H9 (cell line): ENCODE data around the gene PPP1R7. TPM values are rescaled to one million over a fixed set of nuclear protein-coding genes. Genes with fewer than 3 reads are reported as not detected.
A peak's percentile ranks its signal among the peaks of the same experiment; 100 is the strongest.

ENCODE experiments used
- DNase-seq: peaks from one replicate; pipeline ENCODE4 v3.0.0-alpha.2; 2017
- H2AFZ ChIP-seq: one replicate; pipeline ENCODE4 v1.6.1; 2013; ENCODE audit warnings: mild to moderate bottlenecking, low read length, control low read depth, moderate library complexity
- H2AK5ac ChIP-seq: 2 replicates; pipeline ENCODE4 v1.6.1; 2013; ENCODE audit warnings: low read length, control low read depth, mixed read lengths; ENCODE audit not compliant: insufficient read length
- H2BK120ac ChIP-seq: one replicate; pipeline ENCODE4 v1.6.1; 2013; ENCODE audit warnings: low read depth, mild to moderate bottlenecking, low read length, control low read depth, inconsistent platforms; ENCODE audit not compliant: poor library complexity, severe bottlenecking
- H2BK12ac ChIP-seq: 2 replicates; pipeline ENCODE4 v1.6.1; 2013; ENCODE audit warnings: low read length, control low read depth, mixed read lengths, low read depth; ENCODE audit not compliant: insufficient read length
- H2BK15ac ChIP-seq: 2 replicates; pipeline ENCODE4 v1.6.1; 2013; ENCODE audit warnings: low read depth, low read length, control low read depth
- H2BK20ac ChIP-seq: one replicate; pipeline ENCODE4 v1.6.1; 2013; ENCODE audit warnings: low read depth, mild to moderate bottlenecking, low read length, control low read depth, inconsistent platforms; ENCODE audit not compliant: poor library complexity, severe bottlenecking
- H2BK5ac ChIP-seq: 2 replicates; pipeline ENCODE4 v1.6.1; 2013; ENCODE audit warnings: low read length, control low read depth, mixed read lengths; ENCODE audit not compliant: insufficient read length
- H3K14ac ChIP-seq: 2 replicates; pipeline ENCODE4 v1.6.1; 2013; ENCODE audit warnings: low read length, control low read depth; ENCODE audit not compliant: insufficient read depth
- H3K18ac ChIP-seq: 2 replicates; pipeline ENCODE4 v1.6.1; 2013; ENCODE audit warnings: low read depth, mild to moderate bottlenecking, mixed read lengths, low read length, control low read depth; ENCODE audit not compliant: insufficient read length
- H3K23ac ChIP-seq: 2 replicates; pipeline ENCODE4 v1.6.1; 2013; ENCODE audit warnings: low read length, control low read depth, mixed read lengths, low read depth; ENCODE audit not compliant: insufficient read length
- H3K23me2 ChIP-seq: 2 replicates; pipeline ENCODE4 v1.6.1; 2013; ENCODE audit warnings: low read depth, mild to moderate bottlenecking, mixed read lengths, low read length, control low read depth; ENCODE audit not compliant: insufficient read length, poor library complexity, severe bottlenecking
- H3K27ac ChIP-seq: 2 replicates; pipeline ENCODE4 v1.5.1; 2013; ENCODE audit warnings: low read length, control low read depth, mixed read lengths, low read depth; ENCODE audit not compliant: insufficient read length
- H3K27me3 ChIP-seq: 2 replicates; pipeline ENCODE4 v1.6.1; 2013; ENCODE audit warnings: low read length, control low read depth, inconsistent platforms; ENCODE audit not compliant: insufficient read depth
- H3K4ac ChIP-seq: 2 replicates; pipeline ENCODE4 v1.6.1; 2013; ENCODE audit warnings: low read depth, mild to moderate bottlenecking, control low read depth, inconsistent platforms, low read length, moderate library complexity
- H3K4me1 ChIP-seq: 2 replicates; pipeline ENCODE4 v1.6.1; 2013; ENCODE audit warnings: low read length, control low read depth, inconsistent platforms; ENCODE audit not compliant: insufficient read depth
- H3K4me2 ChIP-seq: 2 replicates; pipeline ENCODE4 v1.6.1; 2013; ENCODE audit warnings: low read length, control low read depth, mixed read lengths; ENCODE audit not compliant: insufficient read length, insufficient read depth
- H3K56ac ChIP-seq: 2 replicates; pipeline ENCODE4 v1.6.1; 2013; ENCODE audit warnings: low read depth, mild to moderate bottlenecking, mixed read lengths, low read length, control low read depth; ENCODE audit not compliant: insufficient read length
- H3K79me1 ChIP-seq: 2 replicates; pipeline ENCODE4 v1.6.1; 2013; ENCODE audit warnings: low read depth, mild to moderate bottlenecking, moderate library complexity, low read length, control low read depth, inconsistent platforms; ENCODE audit not compliant: insufficient read depth, poor library complexity, severe bottlenecking
- H3K79me2 ChIP-seq: 2 replicates; pipeline ENCODE4 v1.6.1; 2013; ENCODE audit warnings: low read length, control low read depth, inconsistent platforms; ENCODE audit not compliant: insufficient read depth
- H3K9ac ChIP-seq: 2 replicates; pipeline ENCODE4 v1.6.1; 2013; ENCODE audit warnings: low read length, control low read depth, mixed read lengths; ENCODE audit not compliant: insufficient read length; ENCODE audit errors: extremely low read depth
- H3K9me3 ChIP-seq: one replicate; pipeline ENCODE4 v1.6.1; 2013; ENCODE audit warnings: low read depth, low read length, inconsistent platforms; ENCODE audit not compliant: control insufficient read depth
- H3T11ph ChIP-seq: one replicate; pipeline ENCODE4 v1.6.1; 2013; ENCODE audit warnings: mild to moderate bottlenecking, low read length, control low read depth, inconsistent platforms
- H4K20me1 ChIP-seq: one replicate; pipeline ENCODE4 v1.6.1; 2013; ENCODE audit not compliant: control insufficient read depth, insufficient read length, insufficient read depth
- H4K5ac ChIP-seq: 2 replicates; pipeline ENCODE4 v1.6.1; 2013; ENCODE audit warnings: low read depth, mild to moderate bottlenecking, mixed read lengths, low read length, control low read depth; ENCODE audit not compliant: insufficient read length
- H4K8ac ChIP-seq: replicated peaks from 2 replicates; pipeline ENCODE4 v1.6.1; 2013; ENCODE audit warnings: low read length, control low read depth, mixed read lengths, low read depth; ENCODE audit not compliant: insufficient read length
- H4K91ac ChIP-seq: 2 replicates; pipeline ENCODE4 v1.6.1; 2013; ENCODE audit warnings: low read depth, mild to moderate bottlenecking, moderate library complexity, mixed read lengths, low read length, control low read depth; ENCODE audit not compliant: insufficient read length
- H3K27ac Mint-ChIP-seq, 3 experiments: 2 replicates in 2 of 3; 3 replicates in 1 of 3; pipeline ENCODE4 v1.8.0; 2020 to 2021; ENCODE audit warnings: mixed read lengths in 3 of 3, mild to moderate bottlenecking in 1 of 3, moderate library complexity in 1 of 3
- H3K27me3 Mint-ChIP-seq: 2 replicates; pipeline ENCODE4 v1.8.0; 2021; ENCODE audit warnings: low read depth, mild to moderate bottlenecking, moderate library complexity, mixed read lengths
- H3K36me3 Mint-ChIP-seq, 3 experiments: 2 replicates in 2 of 3; 3 replicates in 1 of 3; pipeline ENCODE4 v1.8.0; 2020 to 2021; ENCODE audit warnings: low read depth in 3 of 3, mixed read lengths in 3 of 3; ENCODE audit not compliant: insufficient read depth in 1 of 3
- H3K4me1 Mint-ChIP-seq, 2 experiments: 2 replicates each; pipeline ENCODE4 v1.8.0; 2020; ENCODE audit warnings: mixed read lengths in 2 of 2
- H3K4me3 Mint-ChIP-seq, 2 experiments: 2 replicates in 1 of 2; 3 replicates in 1 of 2; pipeline ENCODE4 v1.8.0; 2020 to 2021; ENCODE audit warnings: mild to moderate bottlenecking in 2 of 2, mixed read lengths in 2 of 2, moderate library complexity in 1 of 2
- H3K9me3 Mint-ChIP-seq, 2 experiments: 2 replicates in 1 of 2; 3 replicates in 1 of 2; pipeline ENCODE4 v1.8.0; 2020; ENCODE audit warnings: mild to moderate bottlenecking in 2 of 2, mixed read lengths in 2 of 2, moderate library complexity in 1 of 2
- WGBS: extraction: QIAGEN DNeasy Blood & Tissue Kit; methylation state at CpG from one replicate; pipeline ENCODE4 v1.1.7; 2013; ENCODE audit warnings: missing lambda C conversion rate, low lambda C conversion rate, mixed read lengths; ENCODE audit not compliant: insufficient read length; ENCODE audit errors: extremely low coverage; 5-methylcytosine and 5-hydroxymethylcytosine counted together
- total RNA-seq: library from RNA; stranded (reverse); gene quantifications from 2 replicates; pipeline ENCODE4 v1.2.1, GENCODE V29; 2021
- TF ChIP-seq, protein P1 (sequence below): fragments of 200-600 bp; sonication (generic); conservative IDR thresholded peaks from 3 replicates; pipeline ENCODE4 v1.8.0; 2021; ENCODE audit warnings: antibody characterized with exemption, mild to moderate bottlenecking

The PPP1R7 gene
- total RNA-seq, 1 experiment from 2014 or later: 60.2 TPM

DNA sequence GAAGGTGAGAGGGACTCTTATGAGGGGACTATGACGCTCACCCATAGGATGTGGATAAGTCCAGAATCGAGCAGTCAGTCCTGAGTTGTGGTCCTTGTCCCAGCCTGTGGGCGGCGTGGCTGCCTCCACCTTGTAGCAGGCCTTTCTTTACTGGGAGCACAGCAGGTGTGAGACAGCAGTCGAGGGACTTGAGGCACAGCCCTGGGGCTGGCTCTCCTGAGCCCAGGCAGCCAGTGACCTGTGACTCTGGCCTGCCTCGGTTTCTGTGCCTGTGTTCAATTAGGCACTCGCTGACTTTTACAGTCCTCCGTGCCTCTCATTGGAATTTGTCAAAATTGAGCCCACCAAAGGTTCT, 8.3 kb downstream of the PPP1R7 start:
- no CpG with 5 or more reads among the region's 8 CpGs for WGBS
- H2BK20ac ChIP-seq: no peak overlapping the region
- H3K4me1 Mint-ChIP-seq: peaks cover 6 to 9% of the 10 kb centered on the region in 2 experiments
- no peaks in the 10 kb centered on the region for H3K27me3 ChIP-seq
- H2BK15ac ChIP-seq: no peak overlapping the region
- H4K8ac ChIP-seq: no peak overlapping the region
- no peak overlapping the region for H3K18ac ChIP-seq
- H3K56ac ChIP-seq: no peak overlapping the region
- H3K23ac ChIP-seq: no peak overlapping the region
- H3K27ac ChIP-seq: no peak overlapping the region
- H3K4me1 ChIP-seq: peaks cover 2% of the 10 kb centered on the region; the same call in 1 of the 2 replicates
- DNase-seq: no peak
- no peak overlapping the region for H3K4me2 ChIP-seq
- H3K27ac Mint-ChIP-seq: peak overlapping the region in 1 of 3 experiments; percentile 59; a peak in 1 of 7 replicates
- H4K5ac ChIP-seq: no peak overlapping the region
- TF ChIP-seq, protein P1, sequence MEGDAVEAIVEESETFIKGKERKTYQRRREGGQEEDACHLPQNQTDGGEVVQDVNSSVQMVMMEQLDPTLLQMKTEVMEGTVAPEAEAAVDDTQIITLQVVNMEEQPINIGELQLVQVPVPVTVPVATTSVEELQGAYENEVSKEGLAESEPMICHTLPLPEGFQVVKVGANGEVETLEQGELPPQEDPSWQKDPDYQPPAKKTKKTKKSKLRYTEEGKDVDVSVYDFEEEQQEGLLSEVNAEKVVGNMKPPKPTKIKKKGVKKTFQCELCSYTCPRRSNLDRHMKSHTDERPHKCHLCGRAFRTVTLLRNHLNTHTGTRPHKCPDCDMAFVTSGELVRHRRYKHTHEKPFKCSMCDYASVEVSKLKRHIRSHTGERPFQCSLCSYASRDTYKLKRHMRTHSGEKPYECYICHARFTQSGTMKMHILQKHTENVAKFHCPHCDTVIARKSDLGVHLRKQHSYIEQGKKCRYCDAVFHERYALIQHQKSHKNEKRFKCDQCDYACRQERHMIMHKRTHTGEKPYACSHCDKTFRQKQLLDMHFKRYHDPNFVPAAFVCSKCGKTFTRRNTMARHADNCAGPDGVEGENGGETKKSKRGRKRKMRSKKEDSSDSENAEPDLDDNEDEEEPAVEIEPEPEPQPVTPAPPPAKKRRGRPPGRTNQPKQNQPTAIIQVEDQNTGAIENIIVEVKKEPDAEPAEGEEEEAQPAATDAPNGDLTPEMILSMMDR: no peak
- no peak overlapping the region for H3K4me3 Mint-ChIP-seq
- peaks cover 0 to 38% (median 28%) of the 10 kb centered on the region in 3 experiments; a peak in 5 of 7 replicates for H3K36me3 Mint-ChIP-seq
- H3K14ac ChIP-seq: no peak overlapping the region
- no peak overlapping the region for H3K4ac ChIP-seq
- no peaks in the 10 kb centered on the region for H3K27me3 Mint-ChIP-seq
- H3K79me2 ChIP-seq: no peaks in the 10 kb centered on the region
- no peak overlapping the region for H3K9ac ChIP-seq
- H3K79me1 ChIP-seq: no peaks in the 10 kb centered on the region
- no peak overlapping the region for H3T11ph ChIP-seq
- H4K91ac ChIP-seq: no peak overlapping the region
- no peaks in the 10 kb centered on the region for H3K23me2 ChIP-seq
- no peak overlapping the region for H2AFZ ChIP-seq
- no peaks in the 10 kb centered on the region for H3K9me3 ChIP-seq
- no peaks in the 10 kb centered on the region for H3K9me3 Mint-ChIP-seq
- H2BK12ac ChIP-seq: no peak overlapping the region
- no peaks in the 10 kb centered on the region for H4K20me1 ChIP-seq
- no peak overlapping the region for H2BK5ac ChIP-seq
- no peak overlapping the region for H2AK5ac ChIP-seq
- H2BK120ac ChIP-seq: no peak overlapping the region
